ENCODE measurements around the gene SLC26A3.

DNA sequence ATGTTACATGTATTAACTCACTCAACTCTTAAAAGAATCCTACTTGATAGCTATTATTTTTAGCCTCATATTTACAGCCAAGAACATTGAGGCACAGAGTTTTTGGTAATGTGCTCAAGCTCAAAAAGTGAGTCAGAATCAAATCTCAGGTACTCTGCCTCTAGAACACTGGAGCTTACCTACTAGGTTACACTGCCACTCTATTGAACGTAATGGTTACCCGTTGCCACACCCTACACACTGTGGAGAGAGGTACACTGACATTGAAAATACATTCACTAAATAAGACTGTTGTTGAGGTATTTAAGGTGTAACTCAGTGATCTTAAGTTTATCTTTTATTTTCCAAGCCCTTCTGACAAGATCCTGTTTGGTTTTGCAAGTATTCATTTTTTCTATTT, 17.9 kb downstream of the SLC26A3 start:
- TF ChIP-seq, protein P1, sequence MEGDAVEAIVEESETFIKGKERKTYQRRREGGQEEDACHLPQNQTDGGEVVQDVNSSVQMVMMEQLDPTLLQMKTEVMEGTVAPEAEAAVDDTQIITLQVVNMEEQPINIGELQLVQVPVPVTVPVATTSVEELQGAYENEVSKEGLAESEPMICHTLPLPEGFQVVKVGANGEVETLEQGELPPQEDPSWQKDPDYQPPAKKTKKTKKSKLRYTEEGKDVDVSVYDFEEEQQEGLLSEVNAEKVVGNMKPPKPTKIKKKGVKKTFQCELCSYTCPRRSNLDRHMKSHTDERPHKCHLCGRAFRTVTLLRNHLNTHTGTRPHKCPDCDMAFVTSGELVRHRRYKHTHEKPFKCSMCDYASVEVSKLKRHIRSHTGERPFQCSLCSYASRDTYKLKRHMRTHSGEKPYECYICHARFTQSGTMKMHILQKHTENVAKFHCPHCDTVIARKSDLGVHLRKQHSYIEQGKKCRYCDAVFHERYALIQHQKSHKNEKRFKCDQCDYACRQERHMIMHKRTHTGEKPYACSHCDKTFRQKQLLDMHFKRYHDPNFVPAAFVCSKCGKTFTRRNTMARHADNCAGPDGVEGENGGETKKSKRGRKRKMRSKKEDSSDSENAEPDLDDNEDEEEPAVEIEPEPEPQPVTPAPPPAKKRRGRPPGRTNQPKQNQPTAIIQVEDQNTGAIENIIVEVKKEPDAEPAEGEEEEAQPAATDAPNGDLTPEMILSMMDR (IDR thresholded peaks at IDR 0.05): no peak
- no peak for TF ChIP-seq POLR2AphosphoS5 (IDR thresholded peaks at IDR 0.05)
